ENCODE data around the gene PRXL2A.

- TF ChIP-seq POLR2A (IDR thresholded peaks at IDR 0.05; ENCODE audit: low read depth, low read length) (no peak), POLR2AphosphoS5 (IDR thresholded peaks at IDR 0.05; ENCODE audit: low read depth, low read length) (no peak)
Measured at GRCh38 chr10:80421707-80422536, 13.6 kb downstream of the PRXL2A start.
